GM19467 (cell line): ENCODE data around the gene NOS3.
"Not testable (repeated sequence)": the region's sequence is repeated elsewhere in the genome, so short reads cannot be mapped to it uniquely, and the experiment has no call there.

Experiments
- ATAC-seq: cut with Tn5 transposase; IDR thresholded peaks from one replicate; pipeline ENCODE4 v1.9.1; 2021; ENCODE audit warnings: mild to moderate bottlenecking, moderate library complexity; ENCODE audit not compliant: unreplicated experiment

The NOS3 gene

DNA sequence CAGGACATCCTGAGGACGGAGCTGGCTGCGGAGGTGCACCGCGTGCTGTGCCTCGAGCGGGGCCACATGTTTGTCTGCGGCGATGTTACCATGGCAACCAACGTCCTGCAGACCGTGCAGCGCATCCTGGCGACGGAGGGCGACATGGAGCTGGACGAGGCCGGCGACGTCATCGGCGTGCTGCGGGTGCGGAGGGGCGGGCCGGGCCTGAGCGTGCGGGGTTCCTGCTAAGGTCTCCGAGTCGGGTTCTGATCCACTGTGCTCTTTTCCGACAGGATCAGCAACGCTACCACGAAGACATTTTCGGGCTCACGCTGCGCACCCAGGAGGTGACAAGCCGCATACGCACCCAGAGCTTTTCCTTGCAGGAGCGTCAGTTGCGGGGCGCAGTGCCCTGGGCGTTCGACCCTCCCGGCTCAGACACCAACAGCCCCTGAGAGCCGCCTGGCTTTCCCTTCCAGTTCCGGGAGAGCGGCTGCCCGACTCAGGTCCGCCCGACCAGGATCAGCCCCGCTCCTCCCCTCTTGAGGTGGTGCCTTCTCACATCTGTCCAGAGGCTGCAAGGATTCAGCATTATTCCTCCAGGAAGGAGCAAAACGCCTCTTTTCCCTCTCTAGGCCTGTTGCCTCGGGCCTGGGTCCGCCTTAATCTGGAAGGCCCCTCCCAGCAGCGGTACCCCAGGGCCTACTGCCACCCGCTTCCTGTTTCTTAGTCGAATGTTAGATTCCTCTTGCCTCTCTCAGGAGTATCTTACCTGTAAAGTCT lies 23.1 kb downstream of the NOS3 start:
- no peak for ATAC-seq

- no peak for ATAC-seq
These were observed 24.1 kb downstream of the NOS3 start for GRCh38 chr7:151014950-151015349.

DNA sequence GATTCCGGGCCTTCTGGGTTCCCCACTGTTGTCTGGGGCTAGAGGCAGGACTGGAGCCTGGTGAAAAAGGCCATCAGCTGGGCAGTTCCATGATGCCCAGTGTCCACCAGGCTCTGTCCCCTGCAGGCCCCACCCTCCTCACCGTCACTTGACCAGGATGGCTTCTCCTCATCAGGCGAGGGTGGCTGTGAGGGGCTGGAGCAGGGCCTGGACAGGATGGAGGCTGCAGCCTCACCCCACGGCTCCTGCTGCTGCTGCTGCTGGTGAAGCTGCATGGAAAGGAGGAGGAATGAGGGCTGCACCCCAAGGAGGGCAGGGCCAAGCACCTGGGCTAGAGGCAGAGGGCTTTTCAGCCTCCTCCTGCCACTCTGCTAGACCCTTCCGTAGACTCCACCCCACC lies 25.1 kb downstream of the NOS3 start:
- no peak for ATAC-seq

DNA sequence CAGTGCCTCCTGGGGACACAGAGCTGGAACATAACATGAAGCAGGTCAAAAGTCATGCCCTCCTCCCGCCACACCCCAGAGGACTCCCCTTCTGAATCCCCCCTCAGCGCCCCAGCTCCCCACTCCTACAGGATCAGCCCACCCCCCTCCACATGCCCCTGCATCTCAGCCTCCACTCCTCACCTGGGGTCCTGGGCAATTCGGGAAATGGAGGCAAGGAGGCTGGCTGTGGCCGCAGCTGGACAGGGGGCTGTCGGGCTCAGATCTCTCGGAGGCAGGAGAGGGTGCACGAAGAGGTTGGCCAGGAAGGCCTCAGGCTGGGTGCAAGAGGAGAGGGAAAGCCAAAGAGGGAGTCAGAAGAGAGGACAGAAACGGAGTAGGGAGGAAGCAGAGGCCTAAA lies 25.7 kb downstream of the NOS3 start:
- no peak for ATAC-seq

- ATAC-seq = no peak
These were observed 26.1 kb downstream of the NOS3 start for GRCh38 chr7:151016942-151017341.

DNA sequence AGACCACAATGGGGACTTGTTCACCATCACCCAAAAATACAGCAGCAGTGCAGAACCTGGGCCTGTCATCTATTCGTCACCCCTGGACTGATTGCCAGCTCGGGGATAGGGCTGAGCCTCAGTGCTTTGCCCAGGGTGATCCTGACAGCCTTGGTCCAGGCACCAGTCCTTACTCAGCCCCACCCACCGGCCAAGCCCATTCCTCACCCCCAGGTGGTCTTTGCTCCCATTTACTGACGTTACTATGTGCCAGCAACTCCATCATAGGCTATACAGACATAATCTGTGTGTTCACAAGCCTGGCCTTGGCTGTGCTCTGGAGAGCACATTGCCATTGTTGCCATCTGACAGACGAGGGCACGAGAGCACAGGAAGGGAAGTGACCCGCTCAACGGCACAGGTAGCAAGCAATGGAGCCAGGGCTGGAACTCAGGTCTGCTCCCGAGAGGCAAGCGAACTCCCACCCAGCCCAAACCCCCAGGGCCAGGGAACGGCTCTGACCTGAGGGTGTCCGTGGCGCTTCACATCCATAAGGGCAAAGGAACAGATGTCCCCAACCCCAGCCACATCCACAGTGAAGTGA lies 26.6 kb downstream of the NOS3 start:
- ATAC-seq = no peak

GRCh38 chr7:151017953-151018420 lies 27.2 kb downstream of the NOS3 start:
- ATAC-seq = no peak

GRCh38 chr7:151018421-151019129 lies 27.8 kb downstream of the NOS3 start:
- no peak for ATAC-seq

DNA sequence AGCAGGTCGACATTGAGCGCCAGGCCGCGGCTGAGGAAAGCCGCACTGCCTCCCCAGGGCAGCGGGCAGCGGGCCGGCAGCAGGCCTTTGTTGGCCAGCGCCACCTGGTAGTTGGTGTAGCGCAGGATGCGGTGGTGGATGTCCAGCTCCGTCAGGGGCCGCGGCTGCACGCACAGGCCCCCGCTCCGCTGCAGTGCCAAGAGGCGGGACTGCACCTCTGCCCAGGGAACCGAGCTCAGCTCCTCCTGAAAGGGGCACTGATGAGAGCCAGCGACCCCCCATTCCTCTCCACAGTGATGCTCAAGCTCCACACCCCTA lies 28.3 kb downstream of the NOS3 start:
- ATAC-seq = no peak

DNA sequence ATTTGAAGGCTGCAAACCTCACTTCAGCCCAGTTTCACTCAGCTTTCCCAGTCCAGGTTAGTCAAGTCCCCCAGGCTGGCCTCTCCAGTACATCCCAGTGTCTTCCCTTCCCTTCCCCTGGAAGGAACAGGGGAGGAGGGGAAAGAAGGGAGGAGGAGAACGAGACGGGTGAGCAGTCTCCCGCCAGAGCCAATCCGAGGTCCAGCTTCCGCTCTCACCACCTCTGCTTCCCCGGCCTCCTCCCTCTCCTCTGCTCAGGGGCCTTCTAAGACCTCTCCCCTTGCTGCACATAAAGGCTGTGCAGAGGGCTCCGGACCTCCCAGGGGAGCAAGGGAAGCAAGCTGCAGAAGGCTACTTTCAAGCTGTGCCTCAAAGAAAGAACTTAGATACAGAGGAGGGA lies 29.4 kb downstream of the NOS3 start:
- no peak for ATAC-seq

- no peak for ATAC-seq
These were observed 32.4 kb downstream of the NOS3 start for GRCh38 chr7:151023232-151023631.

DNA sequence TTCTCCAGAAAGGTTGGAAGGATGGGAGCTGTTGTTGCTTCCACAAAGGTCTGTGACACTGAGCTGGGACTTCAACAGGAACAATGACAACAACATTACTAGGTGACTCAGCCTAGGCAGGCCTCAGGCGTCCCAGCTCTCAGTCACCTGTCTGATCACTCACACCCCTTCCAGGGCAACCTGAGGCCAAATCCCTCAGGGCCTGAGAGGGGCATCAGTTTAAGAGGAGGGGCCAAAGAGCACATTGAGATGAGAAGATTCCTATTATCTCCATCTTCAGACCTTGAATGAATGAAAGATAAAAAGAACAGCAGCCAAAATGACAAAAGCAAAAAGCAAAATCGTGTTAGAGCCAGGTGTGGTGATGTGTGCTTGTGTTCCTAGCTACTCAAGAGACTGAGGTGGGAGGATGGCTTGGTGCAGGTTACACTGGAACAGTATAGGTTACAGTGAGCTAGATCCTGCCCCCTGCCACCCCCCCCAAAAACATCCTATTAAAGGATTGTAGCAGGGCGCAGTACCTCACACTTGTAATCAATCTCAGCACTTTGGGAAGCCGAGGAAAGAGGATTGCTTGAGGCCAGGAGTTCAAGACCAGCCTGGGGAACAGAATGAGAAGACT lies 33.7 kb downstream of the NOS3 start, which contains the start of gene ATG9B:
TSS of gene ATG9B (minus strand) at position 60 of the 622 bp plus-strand sequence. CDS start 71 bp downstream, outside the sequence.
- no peak for ATAC-seq

GRCh38 chr7:151025924-151026671 lies 35.3 kb downstream of the NOS3 start:
- ATAC-seq = no peak

GRCh38 chr7:151026771-151027727 lies 36.2 kb downstream of the NOS3 start:
- ATAC-seq = not testable (repeated sequence)

DNA sequence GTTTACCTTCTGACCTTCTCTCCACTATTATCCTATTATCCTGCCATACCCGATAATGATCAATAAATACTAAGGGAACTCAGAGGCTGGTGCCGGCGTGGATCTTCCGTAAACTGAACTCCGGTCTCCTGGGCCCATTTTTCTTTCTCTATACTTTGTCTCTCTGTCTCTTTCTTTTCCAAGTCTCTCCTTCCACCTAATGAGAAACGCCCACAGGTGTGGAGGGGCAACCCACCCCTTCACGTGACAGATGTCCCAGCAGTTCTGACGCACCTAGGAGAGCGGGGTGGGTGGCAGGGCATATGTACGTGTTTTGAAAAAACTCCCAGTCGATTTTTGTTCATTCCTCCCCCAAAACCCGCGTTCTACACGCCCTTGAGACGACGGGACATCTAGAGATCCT lies 36.9 kb downstream of the NOS3 start:
- peak; percentile 1 for ATAC-seq

GRCh38 chr7:151028131-151028947 lies 37.5 kb downstream of the NOS3 start, which contains the start of gene ABCB8:
Gene ABCB8 (plus strand): TSS chr7:151028450. CDS start chr7:151028516, 66 bp downstream.
- ATAC-seq = peak; percentile 98

- no peak for ATAC-seq
These were observed 38.2 kb downstream of the NOS3 start for GRCh38 chr7:151028948-151029501.

- ATAC-seq = no peak
These were observed 40.2 kb downstream of the NOS3 start for GRCh38 chr7:151031011-151031410.
